HG02571 (cell line): Measurements from ENCODE around the gene G6PC1.
"Not testable (repeated sequence)": the region's sequence is repeated elsewhere in the genome, so short reads cannot be mapped to it uniquely, and the experiment has no call there.

Experiments used
- ATAC-seq: cut with Tn5 transposase; IDR thresholded peaks from one replicate; pipeline ENCODE4 v1.9.1; 2021; ENCODE audit warnings: mild to moderate bottlenecking, moderate library complexity; ENCODE audit not compliant: unreplicated experiment

The G6PC1 gene

DNA sequence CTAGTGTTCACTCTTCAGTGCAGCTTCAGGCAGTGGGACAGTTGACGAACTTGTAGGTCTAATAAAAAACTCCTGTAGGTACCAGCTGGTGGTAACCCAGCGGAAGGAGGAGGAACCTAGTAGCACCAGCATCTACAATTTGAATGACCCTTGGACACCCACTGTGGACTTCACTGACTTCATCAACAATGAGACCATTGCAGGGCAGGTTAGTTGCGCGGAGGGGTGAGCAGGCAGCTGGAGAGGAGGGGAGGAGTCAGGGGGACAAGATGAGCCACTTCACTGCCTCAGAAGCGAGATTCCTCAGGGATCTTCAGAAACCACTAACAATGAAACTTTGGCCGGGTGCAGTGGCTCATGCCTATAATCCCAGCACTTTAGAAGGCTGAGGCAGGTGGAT lies 27.3 kb upstream of the G6PC1 start:
- no peak for ATAC-seq

- not testable (repeated sequence) for ATAC-seq
These were observed 26.5 kb upstream of the G6PC1 start for GRCh38 chr17:42873932-42874695.

GRCh38 chr17:42877037-42877436 lies 23.6 kb upstream of the G6PC1 start:
- ATAC-seq: no peak

- no peak for ATAC-seq
These were observed 22.3 kb upstream of the G6PC1 start for GRCh38 chr17:42878123-42878880.

DNA sequence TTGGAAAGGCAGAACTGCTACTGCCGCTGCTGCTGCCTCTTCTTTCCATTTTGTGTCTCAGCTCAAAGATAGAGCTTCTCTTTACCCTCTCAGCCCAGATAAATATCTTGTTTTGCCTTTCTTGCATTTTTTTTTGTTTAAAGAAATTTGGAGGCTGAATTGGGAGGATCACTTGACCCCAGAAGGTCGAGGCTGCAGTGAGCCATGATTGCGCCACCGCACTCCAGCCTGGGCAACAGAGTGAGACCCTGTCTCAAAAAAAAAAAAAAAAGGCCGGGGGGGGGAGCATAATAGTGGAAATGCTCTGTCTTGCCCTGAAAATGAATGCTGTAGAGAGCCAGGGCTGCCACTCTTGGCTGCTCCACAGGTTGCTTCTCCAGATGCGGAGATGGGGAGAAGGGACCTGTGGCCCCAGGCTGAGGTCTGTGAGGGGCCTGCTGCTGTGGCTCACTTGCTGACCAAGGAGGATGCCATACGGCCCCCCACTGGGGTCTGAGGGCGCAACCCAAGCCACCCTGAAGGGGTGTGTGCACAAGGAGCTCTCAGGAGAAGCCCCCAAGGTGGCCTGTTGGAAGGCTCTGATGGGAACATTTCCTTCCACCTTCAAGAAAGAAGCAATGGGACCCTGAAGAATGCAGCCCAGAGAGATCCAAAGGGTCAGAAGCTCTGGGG lies 21.5 kb upstream of the G6PC1 start:
- ATAC-seq: no peak

GRCh38 chr17:42879596-42879985 lies 21.0 kb upstream of the G6PC1 start:
- no peak for ATAC-seq

DNA sequence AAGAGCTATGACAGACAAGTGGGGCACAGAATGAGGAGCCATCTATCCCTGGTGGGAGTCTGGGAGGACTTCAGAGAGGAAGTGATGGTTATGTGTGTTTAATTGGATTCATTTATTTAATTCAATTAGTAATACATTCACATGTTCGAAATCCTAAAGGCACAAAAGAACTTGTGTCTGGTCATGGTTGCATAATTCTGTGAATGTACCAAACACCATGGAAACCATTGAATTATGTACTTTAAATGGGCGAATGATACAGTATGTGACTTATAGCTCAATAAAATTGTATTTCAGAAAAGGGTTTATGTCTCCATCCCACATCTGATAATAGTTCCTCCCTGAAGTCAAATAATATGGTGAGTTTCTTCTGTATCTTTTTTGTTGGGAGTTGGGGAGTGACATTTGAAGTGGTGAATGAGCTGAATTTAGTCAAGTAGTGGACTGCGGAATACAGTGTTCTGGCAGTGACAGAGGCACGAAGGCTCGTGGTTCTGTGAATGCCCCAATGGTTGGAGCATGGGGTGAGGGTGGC lies 19.8 kb upstream of the G6PC1 start:
- ATAC-seq: no peak

DNA sequence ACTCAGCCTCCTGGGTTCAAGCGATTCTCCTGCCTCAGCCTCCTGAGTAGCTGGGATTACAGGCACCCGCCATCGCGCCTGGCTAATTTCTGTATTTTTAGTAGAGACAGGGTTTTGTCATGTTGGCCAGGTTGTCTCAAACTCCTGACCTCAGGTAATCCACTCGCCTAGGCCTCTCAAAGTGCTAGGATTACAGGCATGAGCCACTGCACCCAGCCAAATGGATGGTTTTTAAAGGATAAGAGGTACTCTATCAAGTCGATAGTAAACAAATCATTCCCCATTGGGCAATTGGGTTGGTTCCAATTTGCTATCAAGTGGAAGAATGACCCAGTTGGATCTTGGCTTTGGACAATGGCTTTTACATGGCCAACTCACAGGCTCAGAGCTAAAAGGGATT lies 18.9 kb upstream of the G6PC1 start:
- ATAC-seq: not testable (repeated sequence)

DNA sequence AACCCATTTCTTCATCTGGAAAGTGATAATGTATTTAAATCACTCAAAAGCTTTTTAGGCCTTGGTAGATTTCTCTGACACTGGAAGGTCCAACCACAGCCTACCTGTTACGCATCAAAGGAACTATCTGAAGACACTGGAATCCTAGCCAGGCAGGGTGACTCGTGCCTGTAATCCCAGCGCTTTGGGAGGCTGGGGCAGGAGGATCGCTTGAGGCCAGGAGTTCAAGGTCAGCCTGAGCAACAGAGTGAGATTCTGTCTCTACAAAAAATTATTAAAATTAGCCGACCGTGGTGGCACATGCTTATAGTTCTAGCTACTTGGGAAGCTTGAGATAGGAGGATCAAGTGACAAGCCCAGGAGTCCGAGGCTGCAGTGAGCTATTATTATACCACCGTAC lies 18.4 kb upstream of the G6PC1 start:
- ATAC-seq: no peak

GRCh38 chr17:42883802-42884558 lies 16.6 kb upstream of the G6PC1 start:
- no peak for ATAC-seq

- not testable (repeated sequence) for ATAC-seq
These were observed 14.8 kb upstream of the G6PC1 start for GRCh38 chr17:42885806-42886205.

- ATAC-seq: no peak
These were observed 14.1 kb upstream of the G6PC1 start for GRCh38 chr17:42886283-42887176.

- ATAC-seq: no peak
These were observed 10.8 kb upstream of the G6PC1 start for GRCh38 chr17:42889809-42890208.

GRCh38 chr17:42891539-42892152 lies 9.0 kb upstream of the G6PC1 start:
- ATAC-seq: no peak

DNA sequence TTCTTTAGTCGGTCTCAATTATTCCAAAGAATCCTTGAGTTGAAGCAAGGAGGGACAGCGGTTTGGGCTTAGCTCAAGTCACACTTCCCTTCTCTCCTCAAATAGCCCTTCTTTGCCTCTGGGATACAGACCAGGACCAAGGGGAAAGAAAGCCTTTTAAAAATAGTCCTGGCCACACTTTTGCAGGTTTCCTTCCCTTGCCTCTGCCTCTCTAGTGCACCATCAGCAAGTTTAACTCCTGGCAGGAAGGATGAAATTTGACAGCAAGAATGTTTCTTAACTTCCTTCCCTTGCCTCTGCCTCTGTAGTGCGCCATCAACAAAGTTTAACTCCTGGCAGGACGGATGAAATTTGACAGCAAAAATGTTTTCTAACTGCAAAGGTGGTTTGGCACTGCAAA lies 7.2 kb upstream of the G6PC1 start:
- no peak for ATAC-seq

GRCh38 chr17:42894283-42895184 lies 6.1 kb upstream of the G6PC1 start:
- ATAC-seq: no peak

GRCh38 chr17:42895185-42895555 lies 5.4 kb upstream of the G6PC1 start:
- ATAC-seq: no peak

DNA sequence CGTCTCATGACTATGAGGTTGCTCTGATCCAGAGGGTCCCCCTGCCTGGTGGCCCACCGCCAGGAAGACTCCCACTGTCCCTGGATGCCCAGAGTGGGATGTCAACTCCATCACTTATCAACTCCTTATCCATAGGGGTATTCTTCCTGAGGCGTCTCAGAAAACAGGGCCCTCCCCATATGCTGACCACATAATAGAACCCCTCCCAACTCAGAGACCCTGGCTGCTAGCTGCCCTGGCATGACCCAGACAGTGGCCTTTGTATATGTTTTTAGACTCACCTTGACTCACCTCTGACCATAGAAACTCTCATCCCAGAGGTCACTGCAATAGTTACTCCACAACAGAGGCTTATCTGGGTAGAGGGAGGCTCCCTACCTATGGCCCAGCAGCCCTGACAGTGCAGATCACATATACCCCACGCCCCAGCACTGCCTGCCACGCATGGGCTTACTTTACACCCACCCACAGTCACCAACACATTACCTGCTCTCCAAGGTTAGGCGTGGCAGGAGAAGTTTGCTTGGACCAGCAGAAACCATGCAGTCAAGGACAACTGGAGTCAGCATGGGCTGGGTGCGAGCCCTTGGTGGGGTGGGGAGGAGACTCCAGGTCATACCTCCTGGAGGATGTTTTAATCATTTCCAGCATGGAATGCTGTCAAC lies 2.3 kb upstream of the G6PC1 start:
- no peak for ATAC-seq
